GM19397 (cell line): ENCODE results near the gene TFAP2A.
A peak's percentile ranks its signal among the peaks of the same experiment; 100 is the strongest.

Experiments
- ATAC-seq: cut with Tn5 transposase; IDR thresholded peaks from one replicate; pipeline ENCODE4 v1.9.1; 2021; ENCODE audit warnings: mild to moderate bottlenecking, moderate library complexity; ENCODE audit not compliant: unreplicated experiment

Gene TFAP2A

GRCh38 chr6:10426781-10427279 lies 12.0 kb upstream of the TFAP2A start:
- no peak for ATAC-seq

DNA sequence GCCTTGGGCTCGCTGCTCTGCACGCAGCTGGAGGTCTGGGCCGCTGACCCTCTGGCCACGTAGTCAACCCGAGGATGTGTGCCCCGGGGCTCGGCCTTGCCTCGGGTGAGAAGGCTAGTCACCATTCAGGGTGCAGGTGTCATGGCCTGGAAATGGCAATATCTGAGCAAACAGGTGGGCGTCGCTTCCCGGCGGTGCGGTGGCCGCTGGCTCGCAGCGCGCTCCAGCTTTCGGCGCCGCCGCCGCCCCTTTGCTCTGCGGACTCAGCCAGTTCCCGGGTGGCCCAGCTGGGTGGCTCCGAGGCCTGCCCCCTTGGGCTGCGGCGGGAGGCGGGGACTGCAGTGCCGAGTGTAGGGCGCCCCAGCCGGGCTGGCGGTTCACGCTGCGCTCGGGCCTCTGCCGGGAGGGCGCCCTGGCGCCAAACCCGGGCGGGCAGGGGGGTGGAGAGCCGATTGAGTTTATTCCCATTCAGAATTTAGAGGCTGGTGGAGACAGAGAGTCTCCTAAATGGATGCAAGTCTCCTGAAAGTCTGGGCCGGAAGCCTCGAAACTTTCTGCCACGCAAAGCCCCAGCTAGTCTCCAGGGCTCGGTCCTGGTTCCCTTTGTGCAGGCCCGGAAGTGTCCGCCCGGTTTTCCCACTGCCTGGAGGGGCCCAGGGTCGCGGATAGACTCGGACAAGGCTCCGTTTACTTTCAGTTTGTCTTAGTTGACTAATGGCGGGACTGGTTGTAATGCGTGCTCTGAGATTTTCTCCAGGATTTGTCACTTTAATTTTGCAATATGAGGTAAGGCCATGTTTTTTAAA lies 11.3 kb upstream of the TFAP2A start:
- peak; percentile 63 for ATAC-seq

GRCh38 chr6:10425176-10425974 lies 10.5 kb upstream of the TFAP2A start:
- no peak for ATAC-seq

- no peak for ATAC-seq
Observed at GRCh38 chr6:10424040-10424439, 9.2 kb upstream of the TFAP2A start.

DNA sequence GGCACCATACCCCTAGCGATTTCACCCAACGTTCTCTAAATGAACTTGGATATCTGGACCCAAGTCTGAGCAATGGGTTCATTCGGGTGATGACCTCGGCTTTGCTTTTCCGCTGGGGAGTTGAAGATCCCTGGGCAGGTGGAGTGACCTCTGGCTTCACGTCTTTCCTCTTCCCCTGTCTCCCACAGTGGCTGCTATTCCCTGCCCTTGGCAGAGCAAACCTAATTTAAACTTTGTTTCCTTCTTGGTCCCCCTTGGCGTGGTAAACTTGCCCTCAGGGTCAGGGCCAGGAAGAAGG lies 7.8 kb upstream of the TFAP2A start:
- no peak for ATAC-seq

- no peak for ATAC-seq
Observed at GRCh38 chr6:10421921-10422736, 7.3 kb upstream of the TFAP2A start.

DNA sequence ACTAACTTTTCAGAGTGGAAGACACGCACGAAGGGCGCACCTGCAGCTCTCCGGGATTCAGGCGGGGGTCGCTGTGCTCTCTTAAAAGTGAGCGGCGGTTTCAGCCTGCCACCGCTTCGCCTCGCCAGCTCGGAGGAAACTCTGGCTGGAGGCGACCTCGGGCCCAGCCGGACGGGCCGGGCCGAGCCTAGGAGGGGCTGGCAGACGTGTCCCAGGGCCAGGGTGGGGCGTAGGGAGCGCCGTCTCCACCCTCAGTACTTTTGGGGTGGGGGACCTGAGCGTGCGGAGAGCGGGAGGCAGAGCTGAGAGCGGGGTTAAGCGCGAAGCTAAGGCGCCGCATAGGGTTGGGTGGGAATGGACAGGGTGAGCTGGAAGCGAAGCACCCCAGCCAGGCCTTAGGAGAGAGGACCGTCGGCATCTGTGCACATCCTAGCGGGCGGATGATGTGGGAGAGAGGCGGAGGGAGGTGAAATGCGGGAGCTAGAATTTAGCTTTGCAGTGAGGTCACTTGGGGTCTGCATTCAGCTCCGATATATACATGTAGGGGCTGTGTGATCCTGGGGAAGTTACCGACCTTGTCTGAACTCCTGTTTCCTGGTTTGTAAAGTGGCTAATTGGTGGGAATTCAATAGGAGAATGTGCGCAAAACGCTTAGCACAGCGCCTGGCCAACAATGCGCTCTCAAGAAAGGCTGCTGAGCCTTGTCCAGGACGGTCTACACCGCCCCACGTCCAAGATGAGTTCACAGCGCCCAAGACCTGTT lies 6.5 kb upstream of the TFAP2A start:
- ATAC-seq: no peak

- ATAC-seq: no peak
Observed at GRCh38 chr6:10420546-10421157, 5.8 kb upstream of the TFAP2A start.

GRCh38 chr6:10419749-10420545 lies 5.1 kb upstream of the TFAP2A start:
- ATAC-seq: no peak

DNA sequence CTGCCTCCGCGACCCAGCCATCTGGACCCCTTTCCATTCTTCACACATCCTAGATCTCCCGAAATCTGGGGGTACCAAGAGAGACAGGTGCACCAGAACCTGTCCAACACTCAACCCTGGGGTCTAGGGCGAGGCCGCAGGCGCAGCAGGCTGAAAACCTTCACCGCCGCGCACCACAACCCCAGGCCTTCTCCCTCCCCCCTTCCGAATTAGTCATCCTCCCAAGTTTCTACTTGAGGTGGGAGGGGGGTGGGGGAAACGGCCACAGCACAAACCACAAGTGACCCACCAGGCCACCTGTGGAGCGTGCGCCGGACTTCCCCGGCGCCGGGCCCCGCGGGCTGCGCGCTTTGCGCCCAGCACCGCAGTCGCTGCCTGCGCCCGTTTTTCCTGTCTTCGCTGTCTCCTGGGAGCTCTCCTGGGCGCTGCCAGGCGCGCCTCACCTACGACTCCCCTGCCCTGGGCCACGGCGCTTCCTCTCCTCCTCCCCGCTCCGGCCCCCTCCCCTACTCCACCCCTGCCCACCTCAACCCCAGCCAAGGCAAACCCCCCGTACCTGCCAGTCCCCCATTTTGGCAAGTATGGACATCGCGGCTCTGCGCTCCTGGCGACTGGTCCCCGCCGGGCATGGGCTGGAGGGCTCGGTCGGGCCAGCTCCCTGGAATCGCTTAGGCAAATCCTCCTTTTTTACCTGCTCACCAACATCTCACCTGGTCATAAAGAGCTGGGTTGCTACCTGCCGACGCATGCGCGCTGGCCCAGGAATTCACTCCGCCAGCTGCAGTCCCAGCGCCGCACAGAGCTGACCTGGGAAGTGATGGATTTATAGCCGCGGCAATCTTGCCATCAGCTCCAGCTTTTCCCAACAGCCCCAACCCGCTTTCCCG lies 4.2 kb upstream of the TFAP2A start:
- ATAC-seq: no peak

- ATAC-seq: no peak
Observed at GRCh38 chr6:10418361-10418861, 3.5 kb upstream of the TFAP2A start.

GRCh38 chr6:10417681-10418104 lies 2.8 kb upstream of the TFAP2A start:
- ATAC-seq: no peak

- no peak for ATAC-seq
Observed at GRCh38 chr6:10416863-10417641, 2.2 kb upstream of the TFAP2A start.

DNA sequence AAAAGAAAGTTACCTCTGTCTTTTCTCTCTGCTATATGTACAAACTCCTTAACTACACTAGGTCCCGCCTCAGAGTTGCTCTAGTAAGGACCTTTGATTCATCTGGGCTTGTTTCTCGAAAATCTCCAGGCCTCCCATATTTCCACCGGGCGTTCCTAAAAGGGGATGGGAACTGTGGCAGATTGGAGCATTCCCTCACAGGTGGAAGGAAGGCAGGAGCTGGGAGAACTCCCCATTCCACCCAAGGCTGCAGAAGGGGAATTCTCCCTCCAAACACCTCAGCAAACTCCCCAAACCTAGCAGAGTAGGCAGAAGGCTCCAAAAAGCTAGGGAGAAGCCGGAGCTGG lies 1.6 kb upstream of the TFAP2A start:
- ATAC-seq: no peak

DNA sequence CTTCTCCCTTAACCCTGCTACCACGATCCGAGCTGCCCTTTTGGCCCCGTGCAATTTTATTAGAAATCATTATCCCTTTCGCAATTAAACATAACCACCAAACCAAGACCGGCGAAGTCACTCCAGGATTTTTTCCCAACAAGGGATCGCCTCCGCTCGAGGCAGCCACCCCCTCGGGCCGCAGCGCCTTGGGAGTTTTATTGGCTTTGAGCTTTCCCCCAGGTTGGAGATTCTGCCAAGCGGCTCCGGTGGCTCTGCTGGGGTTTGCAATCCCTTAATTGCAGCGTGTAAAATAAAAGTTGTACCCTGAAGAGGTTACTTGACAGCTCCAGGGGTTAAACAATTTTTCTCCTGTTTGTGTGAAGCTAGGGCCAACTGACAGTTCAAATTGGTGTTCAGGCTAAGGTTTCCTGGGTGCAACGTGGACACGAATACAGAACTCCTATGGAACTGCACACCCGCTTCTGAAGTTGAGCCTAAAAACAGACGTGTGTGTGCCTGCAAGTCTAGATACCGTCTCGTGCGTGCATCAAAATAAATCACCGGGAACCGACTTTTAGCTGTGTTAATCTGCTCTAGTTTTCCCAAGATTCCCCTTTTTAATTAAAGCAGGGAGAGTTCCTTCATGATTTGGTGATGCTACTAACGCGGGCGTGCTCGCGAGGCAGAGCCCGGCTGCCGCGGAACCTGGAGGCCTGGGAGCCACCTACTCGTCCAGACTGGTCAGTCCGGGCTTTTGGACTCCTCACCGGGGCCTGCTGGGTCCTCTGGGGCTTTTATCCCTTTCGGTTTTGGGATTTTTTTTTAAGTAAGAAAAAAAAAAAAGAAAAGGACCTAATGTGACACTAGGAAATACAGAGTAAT lies 975 bp upstream of the TFAP2A start:
- no peak for ATAC-seq

DNA sequence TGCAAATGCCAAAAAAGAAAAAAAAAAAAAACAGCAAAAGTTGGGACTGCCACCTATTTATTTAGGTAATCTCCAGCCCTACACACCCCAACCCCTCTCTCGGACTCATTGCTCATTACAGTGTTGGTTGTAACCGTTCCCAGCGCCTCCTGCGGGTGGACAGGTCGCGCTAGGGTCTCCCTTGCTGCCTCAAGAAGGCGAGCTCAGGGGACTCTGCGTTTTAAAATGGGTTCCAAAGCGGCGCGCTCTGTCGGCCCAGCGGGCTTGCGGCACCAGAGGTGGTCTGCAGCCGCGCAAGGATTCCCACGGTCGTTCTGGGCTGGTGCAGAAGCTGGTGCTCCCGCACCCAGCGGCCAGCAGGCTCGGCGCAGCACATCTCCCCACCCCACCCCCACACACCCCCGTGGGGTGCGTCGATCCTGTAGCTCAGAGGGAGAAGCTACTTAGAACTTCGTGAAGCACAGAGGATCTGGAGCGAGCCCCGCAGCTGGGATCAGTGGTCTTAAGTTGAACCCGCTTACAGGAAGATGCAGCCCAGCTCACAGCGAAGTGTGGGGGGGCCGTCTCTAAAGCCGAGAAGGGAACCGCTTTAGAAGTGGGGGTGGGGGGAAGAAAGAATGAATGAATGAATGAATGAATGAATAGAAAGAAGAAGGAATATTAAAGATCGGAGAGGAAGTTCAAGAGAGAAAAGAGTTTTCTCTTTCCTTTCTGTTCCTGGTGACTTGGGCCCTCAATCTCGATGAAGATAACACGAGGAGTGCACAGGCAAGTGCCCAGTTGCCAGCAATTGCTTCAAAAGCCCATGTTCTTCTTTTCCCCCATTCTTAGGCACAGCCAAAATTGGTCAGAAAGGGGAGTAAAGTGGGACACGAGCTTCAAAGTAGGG lies 780 bp downstream of the TFAP2A start:
- no peak for ATAC-seq
